ENCODE measurements around the gene VMO1.

Gene VMO1

GRCh38 chr17:4741544-4741943 lies 44.6 kb downstream of the VMO1 start:
- TF ChIP-seq CTCF (IDR thresholded peaks at IDR 0.05; ENCODE audit: insufficient read depth, low read depth, low read length, missing control alignments), result no peak
- no peak overlapping the region for H3K4me3 ChIP-seq (ENCODE audit: low read length)
- no peak for DNase-seq (ENCODE audit: low read depth)

- H3K4me3 ChIP-seq (ENCODE audit: low read length), result no peak overlapping the region
- DNase-seq (ENCODE audit: low read depth), result no peak
- no peak for TF ChIP-seq CTCF (IDR thresholded peaks at IDR 0.05; ENCODE audit: insufficient read depth, low read depth, low read length, missing control alignments)
These were observed 45.6 kb downstream of the VMO1 start for GRCh38 chr17:4740584-4740983.

- peak overlapping the region; percentile 66 for H3K4me3 ChIP-seq (ENCODE audit: low read length)
- TF ChIP-seq CTCF (IDR thresholded peaks at IDR 0.05; ENCODE audit: insufficient read depth, low read depth, low read length, missing control alignments), result no peak
These were observed 46.2 kb downstream of the VMO1 start for GRCh38 chr17:4740025-4740351.

GRCh38 chr17:4739122-4740024 lies 46.8 kb downstream of the VMO1 start, which contains the start of the genes CXCL16 and ZMYND15:
Gene CXCL16 (minus strand): TSS chr17:4739928. CDS start chr17:4739339, 589 bp downstream.
Gene ZMYND15 (plus strand): TSS chr17:4739833. CDS start chr17:4740549, 716 bp downstream.
- H3K4me3 ChIP-seq (ENCODE audit: low read length), result peak within 1 kb of the TSS; percentile 66
- TF ChIP-seq CTCF (IDR thresholded peaks at IDR 0.05; ENCODE audit: insufficient read depth, low read depth, low read length, missing control alignments), result no peak
- peak; percentile 54 for DNase-seq (ENCODE audit: low read depth)

More at GRCh38 chr17:4740025-4740351, 46.2 kb downstream of the VMO1 start:
- no peak for DNase-seq (ENCODE audit: low read depth)

GRCh38 chr17:4738136-4739121 lies 47.7 kb downstream of the VMO1 start:
- peak overlapping the region; percentile 66 for H3K4me3 ChIP-seq (ENCODE audit: low read length)
- no peak for TF ChIP-seq CTCF (IDR thresholded peaks at IDR 0.05; ENCODE audit: insufficient read depth, low read depth, low read length, missing control alignments)
- peak; percentile 90 for DNase-seq (ENCODE audit: low read depth)

GRCh38 chr17:4735876-4736651 lies 50.1 kb downstream of the VMO1 start:
- DNase-seq (ENCODE audit: low read depth), result no peak
- TF ChIP-seq CTCF (IDR thresholded peaks at IDR 0.05; ENCODE audit: insufficient read depth, low read depth, low read length, missing control alignments), result no peak
- no peak overlapping the region for H3K4me3 ChIP-seq (ENCODE audit: low read length)

Measured in epithelial cell of esophagus (primary cell).